Fibroblast of lung (primary cell): Measurements from ENCODE around the gene ARPP19. TPM values are rescaled to one million over a fixed set of nuclear protein-coding genes. Genes with fewer than 3 reads are reported as not detected.
A peak's percentile ranks its signal among the peaks of the same experiment; 100 is the strongest.

Source experiments
- DNase-seq, 2 donors: peaks; one replicate each; pipeline versions ENCODE4 v3.0.0 to v3.0.0-alpha.2; 2010; ENCODE audit warnings: low read depth in 2 of 2
- H2AFZ ChIP-seq: 2 replicates; pipeline ENCODE4 v1.5.1; 2012; ENCODE audit warnings: low read length, control low read depth, inconsistent platforms
- H3K27ac ChIP-seq: 2 replicates; pipeline ENCODE4 v1.5.1; 2011; ENCODE audit warnings: low read length, control low read depth; ENCODE audit not compliant: insufficient read depth
- H3K27me3 ChIP-seq: 2 replicates; pipeline ENCODE4 v1.5.1; 2011; ENCODE audit warnings: mild to moderate bottlenecking, low read length; ENCODE audit not compliant: control insufficient read depth, insufficient read depth
- H3K36me3 ChIP-seq: 2 replicates; pipeline ENCODE4 v1.5.1; 2011; ENCODE audit warnings: low read length; ENCODE audit not compliant: control insufficient read depth, insufficient read depth
- H3K4me1 ChIP-seq: 2 replicates; pipeline ENCODE4 v1.5.1; 2011; ENCODE audit warnings: low read length; ENCODE audit not compliant: control insufficient read depth, insufficient read depth; ENCODE audit errors: extremely low read depth
- H3K4me2 ChIP-seq: 2 replicates; pipeline ENCODE4 v1.5.1; 2011; ENCODE audit warnings: low read length, control low read depth; ENCODE audit not compliant: insufficient read depth; ENCODE audit errors: extremely low read depth
- H3K4me3 ChIP-seq, 4 experiments: fragments of 200-600 bp in 1 of 4; sonication (generic) in 1 of 4; replicated peaks in 1 of 4; 2 replicates each; pipeline ENCODE4 v1.5.1; 2011 to 2016; ENCODE audit warnings: low read length in 4 of 4, low read depth in 3 of 4, mild to moderate bottlenecking in 3 of 4, control low read depth in 2 of 4, inconsistent platforms in 1 of 4, mixed read lengths in 1 of 4; ENCODE audit not compliant: insufficient read depth in 1 of 4; ENCODE audit errors: control extremely low read depth in 1 of 4
- H3K79me2 ChIP-seq: 2 replicates; pipeline ENCODE4 v1.5.1; 2012; ENCODE audit warnings: mild to moderate bottlenecking, low read length, inconsistent platforms; ENCODE audit not compliant: control insufficient read depth, insufficient read depth
- H3K9ac ChIP-seq: 2 replicates; pipeline ENCODE4 v1.5.1; 2011; ENCODE audit warnings: mild to moderate bottlenecking, low read length, control low read depth; ENCODE audit not compliant: insufficient read depth
- H3K9me3 ChIP-seq: 2 replicates; pipeline ENCODE4 v1.5.1; 2012; ENCODE audit warnings: low read depth, low read length; ENCODE audit not compliant: control insufficient read depth, insufficient read depth
- H4K20me1 ChIP-seq: 2 replicates; pipeline ENCODE4 v1.5.1; 2011; ENCODE audit warnings: low read length; ENCODE audit not compliant: control insufficient read depth, insufficient read depth; ENCODE audit errors: extremely low read depth
- EZH2 ChIP-seq: IDR thresholded peaks from 2 replicates; pipeline ENCODE4 v1.5.1; 2012; ENCODE audit warnings: low read length, control low read depth, mild to moderate bottlenecking; ENCODE audit errors: missing control alignments
- polyA plus RNA-seq, 2 donors: library from polyadenylated mRNA; depleted of rRNA in 1 of 2; stranded (reverse) in 1 of 2; unstranded in 1 of 2; fragments of >200 nt; gene quantifications; 2 replicates each; pipeline ENCODE4 v1.2.1, GENCODE V29; 2011 to 2012; ENCODE audit warnings: missing spikeins in 1 of 2
- total RNA-seq: library from RNA; depleted of rRNA; stranded (reverse); fragments of >200 nt; gene quantifications from 2 replicates; pipeline ENCODE4 v1.2.1, GENCODE V29; 2014
- TF ChIP-seq, protein P1 (sequence below), 2 donors: IDR thresholded peaks in 1 of 2; conservative IDR thresholded peaks in 1 of 2; 1 replicate in 1 of 2; 2 replicates in 1 of 2; pipeline ENCODE4 v1.5.1; 2011 to 2012; ENCODE audit warnings: low read length in 2 of 2, control low read depth in 1 of 2, inconsistent platforms in 1 of 2, low read depth in 1 of 2, mild to moderate bottlenecking in 1 of 2

Gene ARPP19
- total and polyA plus RNA-seq, 2 donors (not counting 1 experiment from before 2014, with no cell fraction given) = 65.9 to 97.8 TPM

DNA sequence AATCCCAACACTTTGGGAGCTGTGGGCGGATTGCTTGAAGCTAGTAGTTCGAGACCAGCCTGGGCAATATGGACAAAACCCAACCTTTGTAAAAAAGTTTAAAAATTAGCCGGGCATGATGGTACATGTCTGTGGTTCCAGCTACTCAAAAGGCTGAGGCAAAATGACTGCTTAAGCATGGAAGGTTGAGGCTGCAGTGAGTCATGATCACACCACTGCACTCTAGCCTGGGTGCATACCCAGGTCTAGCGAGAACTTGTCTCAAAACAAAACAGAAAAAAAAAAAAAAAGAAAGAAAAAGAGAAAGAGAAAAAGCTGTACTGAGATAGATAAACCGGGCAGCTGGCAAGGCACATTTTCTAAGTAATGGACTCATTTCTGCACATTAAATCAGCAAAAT is 10.6 kb downstream of the ARPP19 start:
- H3K9me3 ChIP-seq = no peaks in the 10 kb centered on the region
- no peak overlapping the region for H3K4me3 ChIP-seq
- H3K9ac ChIP-seq = no peak overlapping the region
- H3K27ac ChIP-seq = peak overlapping the region; percentile 74
- H3K4me2 ChIP-seq = no peak overlapping the region
- TF ChIP-seq, protein P1, sequence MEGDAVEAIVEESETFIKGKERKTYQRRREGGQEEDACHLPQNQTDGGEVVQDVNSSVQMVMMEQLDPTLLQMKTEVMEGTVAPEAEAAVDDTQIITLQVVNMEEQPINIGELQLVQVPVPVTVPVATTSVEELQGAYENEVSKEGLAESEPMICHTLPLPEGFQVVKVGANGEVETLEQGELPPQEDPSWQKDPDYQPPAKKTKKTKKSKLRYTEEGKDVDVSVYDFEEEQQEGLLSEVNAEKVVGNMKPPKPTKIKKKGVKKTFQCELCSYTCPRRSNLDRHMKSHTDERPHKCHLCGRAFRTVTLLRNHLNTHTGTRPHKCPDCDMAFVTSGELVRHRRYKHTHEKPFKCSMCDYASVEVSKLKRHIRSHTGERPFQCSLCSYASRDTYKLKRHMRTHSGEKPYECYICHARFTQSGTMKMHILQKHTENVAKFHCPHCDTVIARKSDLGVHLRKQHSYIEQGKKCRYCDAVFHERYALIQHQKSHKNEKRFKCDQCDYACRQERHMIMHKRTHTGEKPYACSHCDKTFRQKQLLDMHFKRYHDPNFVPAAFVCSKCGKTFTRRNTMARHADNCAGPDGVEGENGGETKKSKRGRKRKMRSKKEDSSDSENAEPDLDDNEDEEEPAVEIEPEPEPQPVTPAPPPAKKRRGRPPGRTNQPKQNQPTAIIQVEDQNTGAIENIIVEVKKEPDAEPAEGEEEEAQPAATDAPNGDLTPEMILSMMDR (conservative IDR thresholded peaks at IDR 0.05 in 1 of 2, IDR thresholded peaks at IDR 0.05 in 1 of 2; ENCODE audit: low read depth in 1 of 2, low read length in 2 of 2) = no peak
- no peak for TF ChIP-seq EZH2
- peaks cover 4% of the 10 kb centered on the region for H3K4me1 ChIP-seq
- H3K27me3 ChIP-seq = no peaks in the 10 kb centered on the region
- peaks cover 86% of the 10 kb centered on the region for H3K79me2 ChIP-seq
- DNase-seq = peak; percentile 65 to 85
- H3K36me3 ChIP-seq = no peaks in the 10 kb centered on the region
- no peak overlapping the region for H2AFZ ChIP-seq
- H4K20me1 ChIP-seq = peaks cover 3% of the 10 kb centered on the region

DNA sequence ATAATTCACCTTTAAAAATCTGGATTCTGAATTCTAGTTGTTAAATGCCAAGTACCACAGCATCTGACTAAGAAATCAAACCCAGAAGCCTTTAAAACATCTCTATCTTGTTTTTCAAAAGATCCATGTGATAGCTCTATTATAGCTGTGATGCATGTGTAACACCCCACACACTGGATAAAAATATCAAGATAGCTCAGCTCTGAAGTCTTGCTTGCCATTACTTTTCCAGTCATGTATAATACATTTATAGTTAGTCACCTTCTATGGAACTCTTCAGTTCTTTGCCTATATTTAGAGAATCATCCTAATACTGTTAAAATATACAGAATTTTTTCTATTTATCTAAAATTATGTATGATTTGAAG is 11.6 kb downstream of the ARPP19 start:
- no peaks in the 10 kb centered on the region for H3K9me3 ChIP-seq
- no peak overlapping the region for H3K9ac ChIP-seq
- no peak for TF ChIP-seq EZH2
- TF ChIP-seq, protein P1 (conservative IDR thresholded peaks at IDR 0.05 in 1 of 2, IDR thresholded peaks at IDR 0.05 in 1 of 2; ENCODE audit: low read depth in 1 of 2, low read length in 2 of 2) = no peak
- H2AFZ ChIP-seq = no peak overlapping the region
- DNase-seq = peak in 1 of 2 donors; percentile 58
- H3K27me3 ChIP-seq = no peaks in the 10 kb centered on the region
- H3K36me3 ChIP-seq = no peaks in the 10 kb centered on the region
- H3K79me2 ChIP-seq = peaks cover 78% of the 10 kb centered on the region
- peaks cover 4% of the 10 kb centered on the region for H3K4me1 ChIP-seq
- H4K20me1 ChIP-seq = peaks cover 3% of the 10 kb centered on the region
- H3K4me3 ChIP-seq = no peak overlapping the region
- no peak overlapping the region for H3K4me2 ChIP-seq
- no peak overlapping the region for H3K27ac ChIP-seq

DNA sequence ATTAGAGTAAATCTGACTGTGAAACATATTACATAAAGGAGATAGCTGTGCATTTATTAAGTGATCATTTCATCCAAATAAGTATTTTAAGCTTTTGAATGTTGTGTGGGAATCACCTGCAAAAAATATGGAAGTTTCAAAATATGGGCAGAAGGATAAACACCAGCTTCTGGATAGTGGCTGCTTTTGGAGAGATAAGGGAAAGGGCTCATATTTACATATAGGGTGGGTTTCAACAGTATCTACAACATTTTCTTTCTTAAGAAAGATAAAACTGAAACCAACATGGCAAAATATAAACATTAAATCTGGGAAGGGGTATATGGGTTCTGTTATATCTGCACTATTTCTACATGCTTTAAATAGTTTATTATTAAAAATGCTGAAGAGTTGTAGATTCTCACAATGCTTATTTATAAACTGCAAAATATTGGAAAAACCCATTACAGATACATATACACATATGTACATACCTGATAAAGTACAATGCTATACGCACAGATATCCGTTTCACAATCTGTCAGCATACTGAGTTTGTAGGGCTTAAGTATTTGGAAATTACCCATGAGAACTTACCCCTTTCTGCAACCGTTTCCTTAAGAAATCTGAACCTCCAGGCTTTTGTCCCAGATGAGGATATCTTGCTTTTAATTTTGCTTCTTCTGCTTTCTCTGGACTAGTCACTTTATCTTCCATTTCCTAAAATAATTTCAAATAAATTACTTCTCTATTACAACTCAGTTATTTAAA is 12.1 kb downstream of the ARPP19 start:
- no peaks in the 10 kb centered on the region for H3K36me3 ChIP-seq
- H4K20me1 ChIP-seq = peaks cover 3% of the 10 kb centered on the region

More for the DNA sequence above, 12.1 kb downstream of the ARPP19 start:
- Histone ChIP-seq H3K9me3 (no peaks in the 10 kb centered on the region), H3K79me2 (peaks cover 72% of the 10 kb centered on the region), H3K9ac (no peak overlapping the region), H3K4me3 (no peak overlapping the region), H2AFZ (no peak overlapping the region), H3K27me3 (no peaks in the 10 kb centered on the region), H3K4me1 (peaks cover 4% of the 10 kb centered on the region), H3K4me2 (no peak overlapping the region), H3K27ac (no peak overlapping the region)
- no peak for TF ChIP-seq EZH2
- TF ChIP-seq, protein P1 (conservative IDR thresholded peaks at IDR 0.05 in 1 of 2, IDR thresholded peaks at IDR 0.05 in 1 of 2; ENCODE audit: low read depth in 1 of 2, low read length in 2 of 2) = no peak
- DNase-seq = no peak
